Testis (tissue), 3 donors: ENCODE data around the gene DCDC2. TPM values are rescaled to one million over a fixed set of nuclear protein-coding genes. Genes with fewer than 3 reads are reported as not detected.

Source experiments
- DNase-seq: peaks from one replicate; pipeline ENCODE4 v3.0.0-alpha.2; 2019
- H3K27ac ChIP-seq, 2 donors: fragments of 200-600 bp; sonication (generic); one replicate each; pipeline ENCODE4 v1.5.1; 2019
- H3K27me3 ChIP-seq: fragments of 200-600 bp; sonication (generic); one replicate; pipeline ENCODE4 v1.5.1; 2019
- H3K36me3 ChIP-seq: fragments of 200-600 bp; sonication (generic); one replicate; pipeline ENCODE4 v1.5.1; 2017; ENCODE audit warnings: low read depth; ENCODE audit errors: missing control alignments
- H3K4me1 ChIP-seq: fragments of 200-600 bp; sonication (generic); one replicate; pipeline ENCODE4 v1.5.1; 2019
- H3K4me3 ChIP-seq, 2 donors: fragments of 200-600 bp; sonication (generic); one replicate each; pipeline ENCODE4 v1.5.1; 2017 to 2019
- H3K9me3 ChIP-seq: fragments of 200-600 bp; sonication (generic); one replicate; pipeline ENCODE4 v1.5.1; 2017
- CTCF ChIP-seq, 3 experiments: fragments of 450-650 bp in 2 of 3; fragments of 200-600 bp in 1 of 3; sonication (generic) in 1 of 3; IDR thresholded peaks; one replicate each; pipeline ENCODE4 v1.5.1; 2016 to 2019; ENCODE audit warnings: antibody characterized with exemption in 3 of 3, mild to moderate bottlenecking in 2 of 3, moderate library complexity in 1 of 3
- POLR2A ChIP-seq: fragments of 450-650 bp; IDR thresholded peaks from one replicate; pipeline ENCODE4 v1.6.1; 2017; ENCODE audit warnings: antibody characterized with exemption, mild to moderate bottlenecking, moderate library complexity
- WGBS, 2 donors: methylation state at CpG; one replicate each; pipeline ENCODE4 v1.1.5; 2018; 5-methylcytosine and 5-hydroxymethylcytosine counted together
- intact Hi-C: fragments of 100-400 bp; cut with DNase I; formaldehyde crosslinking; loops from one replicate; pipeline ENCODE4 v1.15.1; 2023; ENCODE audit warnings: low total_unique reads
- polyA plus RNA-seq: library from polyadenylated mRNA; stranded (reverse); fragments of 350-450 nt; fragmentation: Illumina TruSeq; extraction: RNeasy Lipid Tissue Mini Kit (QIAGEN cat#74804); gene quantifications from one replicate; pipeline ENCODE4 v1.2.3, GENCODE V29; 2014; ENCODE audit warnings: low read depth, low replicate concordance; ENCODE audit not compliant: insufficient read depth
- total RNA-seq, 2 donors: library from RNA; depleted of rRNA; stranded (reverse); fragments of >200 nt; gene quantifications; one replicate each; pipeline ENCODE4 v1.2.3, GENCODE V29; 2016

The DCDC2 gene
- total and polyA plus RNA-seq, 3 donors from 2014 or later: 2.4 to 11.1 (median 3.0) TPM

- no peaks in the 10 kb centered on the region for H3K27me3 ChIP-seq
- no peak for DNase-seq
- intact Hi-C loops: no loop called here
- H3K9me3 ChIP-seq: no peaks in the 10 kb centered on the region
- H3K27ac ChIP-seq: no peak overlapping the region
- WGBS, 2 donors: 100% methylated on average over 1 of the region's 1 CpG
- no peak for TF ChIP-seq CTCF (IDR thresholded peaks at IDR 0.05)
- TF ChIP-seq POLR2A: no peak
- no peaks in the 10 kb centered on the region for H3K4me1 ChIP-seq
- no peaks in the 10 kb centered on the region for H3K36me3 ChIP-seq
- H3K4me3 ChIP-seq: no peak overlapping the region
Observed at GRCh38 chr6:24197892-24198291, 160.0 kb downstream of the DCDC2 start.

- Histone ChIP-seq H3K27me3 (no peaks in the 10 kb centered on the region), H3K4me3 (no peak overlapping the region), H3K36me3 (no peaks in the 10 kb centered on the region), H3K4me1 (no peaks in the 10 kb centered on the region), H3K27ac (no peak overlapping the region), H3K9me3 (no peaks in the 10 kb centered on the region)
- TF ChIP-seq POLR2A (no peak), CTCF (IDR thresholded peaks at IDR 0.05) (no peak)
- intact Hi-C loops: no loop called here
- DNase-seq: no peak
- WGBS, 2 donors: 91 to 95% methylated on average over 3 of the region's 3 CpGs
Observed at GRCh38 chr6:24195836-24196597, 161.8 kb downstream of the DCDC2 start.

- H3K27ac ChIP-seq: no peak overlapping the region
- TF ChIP-seq POLR2A (no peak), CTCF (IDR thresholded peaks at IDR 0.05) (no peak)
- whole genome bisulfite sequencing, 2 donors: 81 to 96% methylated on average over 1 to 2 of the region's 2 CpGs
- no peaks in the 10 kb centered on the region for H3K27me3 ChIP-seq
- no peaks in the 10 kb centered on the region for H3K9me3 ChIP-seq
- intact Hi-C loops: no loop called here
- no peaks in the 10 kb centered on the region for H3K36me3 ChIP-seq
- no peak overlapping the region for H3K4me3 ChIP-seq
- no peak for DNase-seq
- H3K4me1 ChIP-seq: no peaks in the 10 kb centered on the region
Observed at GRCh38 chr6:24194978-24195700, 162.7 kb downstream of the DCDC2 start.

GRCh38 chr6:24193364-24193763, 164.5 kb downstream of the DCDC2 start:
- Histone ChIP-seq H3K4me1 (no peaks in the 10 kb centered on the region), H3K36me3 (no peaks in the 10 kb centered on the region), H3K27ac (no peak overlapping the region), H3K4me3 (no peak overlapping the region), H3K9me3 (no peaks in the 10 kb centered on the region), H3K27me3 (no peaks in the 10 kb centered on the region)
- intact Hi-C loops: no loop called here
- TF ChIP-seq CTCF (IDR thresholded peaks at IDR 0.05) (no peak), POLR2A (no peak)
- DNase-seq: no peak
